Measurements from ENCODE around the gene SDK1.

- TF ChIP-seq, protein P1, sequence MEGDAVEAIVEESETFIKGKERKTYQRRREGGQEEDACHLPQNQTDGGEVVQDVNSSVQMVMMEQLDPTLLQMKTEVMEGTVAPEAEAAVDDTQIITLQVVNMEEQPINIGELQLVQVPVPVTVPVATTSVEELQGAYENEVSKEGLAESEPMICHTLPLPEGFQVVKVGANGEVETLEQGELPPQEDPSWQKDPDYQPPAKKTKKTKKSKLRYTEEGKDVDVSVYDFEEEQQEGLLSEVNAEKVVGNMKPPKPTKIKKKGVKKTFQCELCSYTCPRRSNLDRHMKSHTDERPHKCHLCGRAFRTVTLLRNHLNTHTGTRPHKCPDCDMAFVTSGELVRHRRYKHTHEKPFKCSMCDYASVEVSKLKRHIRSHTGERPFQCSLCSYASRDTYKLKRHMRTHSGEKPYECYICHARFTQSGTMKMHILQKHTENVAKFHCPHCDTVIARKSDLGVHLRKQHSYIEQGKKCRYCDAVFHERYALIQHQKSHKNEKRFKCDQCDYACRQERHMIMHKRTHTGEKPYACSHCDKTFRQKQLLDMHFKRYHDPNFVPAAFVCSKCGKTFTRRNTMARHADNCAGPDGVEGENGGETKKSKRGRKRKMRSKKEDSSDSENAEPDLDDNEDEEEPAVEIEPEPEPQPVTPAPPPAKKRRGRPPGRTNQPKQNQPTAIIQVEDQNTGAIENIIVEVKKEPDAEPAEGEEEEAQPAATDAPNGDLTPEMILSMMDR (IDR thresholded peaks at IDR 0.05) = no peak
- TF ChIP-seq POLR2A (IDR thresholded peaks at IDR 0.05) = no peak
Observed at GRCh38 chr7:4127909-4128560, 827.0 kb downstream of the SDK1 start.

Measured in uterus (tissue), 2 donors.